A204.1 (cell line): ENCODE measurements around the gene LRIG1.

Experiments used
- FAIRE-seq: peaks from 2 replicates; lab custom pipeline; 2012; peaks lifted over from hg19 to GRCh38; lab: Jason Lieb, UNC

Gene LRIG1

GRCh38 chr3:66416556-66417304 lies 84.1 kb downstream of the LRIG1 start:
- FAIRE-seq, result no peak

- no peak for FAIRE-seq
Observed at GRCh38 chr3:66415867-66416428, 84.9 kb downstream of the LRIG1 start.

- FAIRE-seq, result no peak
Observed at GRCh38 chr3:66414846-66415245, 86.0 kb downstream of the LRIG1 start.

GRCh38 chr3:66413151-66413751 lies 87.6 kb downstream of the LRIG1 start:
- FAIRE-seq, result no peak

- FAIRE-seq, result no peak
Observed at GRCh38 chr3:66411961-66412887, 88.6 kb downstream of the LRIG1 start.

- FAIRE-seq, result no peak
Observed at GRCh38 chr3:66411474-66411873, 89.3 kb downstream of the LRIG1 start.

- no peak for FAIRE-seq
Observed at GRCh38 chr3:66410976-66411375, 89.8 kb downstream of the LRIG1 start.

- FAIRE-seq, result no peak
Observed at GRCh38 chr3:66409771-66410754, 90.8 kb downstream of the LRIG1 start.

- FAIRE-seq, result no peak
Observed at GRCh38 chr3:66407611-66408218, 93.1 kb downstream of the LRIG1 start.

GRCh38 chr3:66406831-66407610 lies 93.8 kb downstream of the LRIG1 start:
- FAIRE-seq, result no peak

- FAIRE-seq, result no peak
Observed at GRCh38 chr3:66406163-66406562, 94.7 kb downstream of the LRIG1 start.

- no peak for FAIRE-seq
Observed at GRCh38 chr3:66405701-66406091, 95.1 kb downstream of the LRIG1 start.

- no peak for FAIRE-seq
Observed at GRCh38 chr3:66404903-66405700, 95.7 kb downstream of the LRIG1 start.

GRCh38 chr3:66404197-66404596 lies 96.6 kb downstream of the LRIG1 start:
- FAIRE-seq, result no peak

GRCh38 chr3:66403323-66403990 lies 97.4 kb downstream of the LRIG1 start:
- no peak for FAIRE-seq

- no peak for FAIRE-seq
Observed at GRCh38 chr3:66402596-66403290, 98.1 kb downstream of the LRIG1 start.

GRCh38 chr3:66401675-66402491 lies 98.9 kb downstream of the LRIG1 start:
- FAIRE-seq, result no peak
